Thyroid gland (tissue), 4 donors: ENCODE measurements around the gene UFSP1.

ENCODE experiments used
- CTCF ChIP-seq, 6 experiments: fragments of 200-600 bp in 3 of 6; fragments of 450-650 bp in 3 of 6; sonication (generic) in 3 of 6; IDR thresholded peaks; one replicate each; pipeline ENCODE4 v1.5.1; 2016 to 2019; ENCODE audit warnings: antibody characterized with exemption in 6 of 6, mild to moderate bottlenecking in 2 of 6, inconsistent platforms in 1 of 6, moderate library complexity in 1 of 6
- POLR2A ChIP-seq, 2 donors: fragments of 450-650 bp; IDR thresholded peaks; one replicate each; pipeline ENCODE4 v1.6.1; 2017; ENCODE audit warnings: antibody characterized with exemption in 2 of 2, mild to moderate bottlenecking in 2 of 2, moderate library complexity in 1 of 2

GRCh38 chr7:100855515-100855914, 34.0 kb downstream of the UFSP1 start:
- no peak for TF ChIP-seq POLR2A (IDR thresholded peaks at IDR 0.05)
- no peak for TF ChIP-seq CTCF (IDR thresholded peaks at IDR 0.05)
